ENCODE data around the gene GTF2E1.
"Not testable (repeated sequence)": the region's sequence is repeated elsewhere in the genome, so short reads cannot be mapped to it uniquely, and the experiment has no call there.

Gene GTF2E1

DNA sequence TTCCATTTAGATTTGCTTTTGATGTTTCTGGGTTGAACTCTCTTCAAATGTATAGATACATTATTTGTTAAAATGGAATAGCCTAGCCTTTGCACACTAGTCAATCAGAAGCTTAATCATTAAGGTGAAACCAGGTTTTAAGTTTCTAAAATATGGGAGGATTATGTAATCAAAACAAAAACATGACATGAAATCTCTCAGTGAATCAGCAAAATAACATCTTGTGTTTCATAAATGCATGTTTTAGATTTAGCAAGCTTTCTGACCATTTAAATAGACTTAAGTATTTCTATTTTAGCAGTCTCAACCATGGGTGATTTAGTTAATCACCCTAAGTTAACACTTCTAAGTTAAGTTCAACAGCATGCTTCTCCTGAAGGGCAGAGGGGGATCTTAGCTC lies 11.3 kb downstream of the GTF2E1 start:
- no peak for DNase-seq (ENCODE audit: low read depth in 3 of 3)

GRCh38 chr3:120756061-120756460 lies 13.5 kb downstream of the GTF2E1 start:
- no peak for DNase-seq (ENCODE audit: low read depth in 3 of 3)

- DNase-seq (ENCODE audit: low read depth in 3 of 3): not testable (repeated sequence)
Observed at GRCh38 chr3:120758551-120758950, 16.0 kb downstream of the GTF2E1 start.

GRCh38 chr3:120762615-120763014 lies 20.1 kb downstream of the GTF2E1 start:
- DNase-seq (ENCODE audit: low read depth in 3 of 3): no peak

GRCh38 chr3:120763601-120764000 lies 21.1 kb downstream of the GTF2E1 start:
- no peak for DNase-seq (ENCODE audit: low read depth in 3 of 3)

DNA sequence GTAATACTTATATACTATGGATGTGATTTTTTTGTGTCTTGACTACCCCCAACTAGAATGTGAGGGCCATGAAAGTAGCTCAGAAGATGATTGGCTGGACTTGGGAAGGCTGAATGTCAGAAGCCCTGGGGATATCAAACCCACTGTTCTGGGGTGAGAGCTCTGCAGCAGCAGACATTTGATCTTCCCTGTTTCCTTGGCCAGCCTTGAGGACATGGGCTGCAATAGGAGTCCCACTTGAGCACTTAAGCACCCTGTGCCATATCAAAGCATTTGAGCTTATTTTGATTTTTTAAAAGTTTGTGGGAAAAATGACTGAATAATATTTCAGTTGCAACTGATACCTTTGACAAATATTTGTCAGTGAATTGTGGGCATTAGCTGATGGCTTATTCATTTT lies 21.7 kb downstream of the GTF2E1 start:
- DNase-seq (ENCODE audit: low read depth in 3 of 3): no peak

- no peak for DNase-seq (ENCODE audit: low read depth in 3 of 3)
Observed at GRCh38 chr3:120765830-120766493, 23.4 kb downstream of the GTF2E1 start.

- no peak for DNase-seq (ENCODE audit: low read depth in 3 of 3)
Observed at GRCh38 chr3:120766576-120766975, 24.0 kb downstream of the GTF2E1 start.

GRCh38 chr3:120767106-120767505 lies 24.6 kb downstream of the GTF2E1 start:
- DNase-seq (ENCODE audit: low read depth in 3 of 3): no peak

- DNase-seq (ENCODE audit: low read depth in 3 of 3): no peak
Observed at GRCh38 chr3:120769436-120769835, 26.9 kb downstream of the GTF2E1 start.

- DNase-seq (ENCODE audit: low read depth in 3 of 3): no peak
Observed at GRCh38 chr3:120770891-120771290, 28.3 kb downstream of the GTF2E1 start.

DNA sequence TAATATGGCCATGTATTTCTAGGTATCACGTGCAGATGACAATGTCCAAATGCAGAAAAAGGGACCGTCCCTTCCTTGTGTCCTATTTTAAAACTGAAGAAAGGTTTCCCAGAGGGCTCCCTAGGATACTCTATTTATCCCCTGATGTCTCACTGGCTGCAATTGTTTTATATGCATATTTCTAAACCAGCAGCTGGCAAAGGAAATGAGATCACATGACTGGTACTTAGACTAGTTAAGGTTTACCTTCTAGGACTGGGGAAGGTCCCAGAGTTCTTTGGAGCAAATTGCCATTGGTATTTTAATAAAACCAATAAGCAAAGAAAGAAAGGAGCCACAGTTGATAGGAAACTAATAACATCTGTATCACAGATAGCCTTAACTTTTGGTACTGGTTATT lies 29.5 kb downstream of the GTF2E1 start:
- DNase-seq (ENCODE audit: low read depth in 3 of 3): no peak

- DNase-seq (ENCODE audit: low read depth in 3 of 3): no peak
Observed at GRCh38 chr3:120773932-120774331, 31.4 kb downstream of the GTF2E1 start.

- DNase-seq (ENCODE audit: low read depth in 3 of 3): no peak
Observed at GRCh38 chr3:120775411-120775810, 32.9 kb downstream of the GTF2E1 start.

- no peak for DNase-seq (ENCODE audit: low read depth in 3 of 3)
Observed at GRCh38 chr3:120778776-120779175, 36.2 kb downstream of the GTF2E1 start.

GRCh38 chr3:120780977-120781376 lies 38.4 kb downstream of the GTF2E1 start:
- DNase-seq (ENCODE audit: low read depth in 3 of 3): no peak

GRCh38 chr3:120785832-120786231 lies 43.3 kb downstream of the GTF2E1 start:
- DNase-seq (ENCODE audit: low read depth in 3 of 3): not testable (repeated sequence)

- DNase-seq (ENCODE audit: low read depth in 3 of 3): no peak
Observed at GRCh38 chr3:120791010-120791409, 48.5 kb downstream of the GTF2E1 start.

DNA sequence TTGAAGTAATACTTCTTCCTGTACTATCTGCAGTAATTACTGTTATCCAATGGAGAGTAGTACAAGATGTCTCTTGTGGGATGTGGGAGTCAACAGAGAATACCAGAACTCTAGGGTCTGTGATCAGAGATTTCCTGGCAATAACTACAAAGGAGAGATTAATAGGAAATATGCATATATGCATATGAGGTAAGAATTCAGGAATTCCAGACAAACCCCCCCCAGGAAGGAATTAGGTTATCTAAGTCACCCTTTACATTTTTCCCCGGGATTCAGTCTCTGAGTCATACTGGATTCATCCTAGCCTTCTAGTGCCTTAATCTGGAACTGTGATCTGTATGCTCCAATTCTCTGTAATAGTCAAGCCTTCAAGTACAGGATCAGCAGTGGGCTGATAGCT lies 49.4 kb downstream of the GTF2E1 start:
- DNase-seq (ENCODE audit: low read depth in 3 of 3): no peak

- no peak for DNase-seq (ENCODE audit: low read depth in 3 of 3)
Observed at GRCh38 chr3:120793601-120794000, 51.1 kb downstream of the GTF2E1 start.

- peak; percentile 63 to 78 (median 66) for DNase-seq (ENCODE audit: low read depth in 3 of 3)
Observed at GRCh38 chr3:120795017-120795648, 52.6 kb downstream of the GTF2E1 start.

- DNase-seq (ENCODE audit: low read depth in 3 of 3): no peak
Observed at GRCh38 chr3:120795959-120796358, 53.4 kb downstream of the GTF2E1 start.

GRCh38 chr3:120796976-120797375 lies 54.4 kb downstream of the GTF2E1 start:
- no peak for DNase-seq (ENCODE audit: low read depth in 3 of 3)

DNA sequence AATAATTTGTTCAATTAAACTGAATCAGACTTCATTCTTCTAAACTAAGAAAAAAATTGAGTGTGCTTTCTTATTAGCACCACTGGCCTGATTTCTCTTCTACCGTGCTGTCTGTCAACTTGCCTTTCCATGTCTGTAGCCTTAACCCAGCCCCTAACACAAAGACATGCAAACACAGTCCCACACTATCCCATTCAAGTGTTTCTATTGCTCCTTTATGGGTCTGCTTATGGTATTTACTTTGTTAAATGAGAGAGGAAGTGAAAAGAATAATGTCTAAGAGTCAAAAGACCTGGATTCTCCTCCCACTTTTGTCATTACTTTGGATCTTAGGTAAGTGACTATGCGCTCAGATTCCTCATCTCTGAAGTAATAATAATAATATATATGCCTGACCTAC lies 55.3 kb downstream of the GTF2E1 start:
- no peak for DNase-seq (ENCODE audit: low read depth in 3 of 3)

Measured in stimulated activated CD4-positive, alpha-beta T cell treated with anti-CD3 and anti-CD28 coated beads, TNF-alpha, amount 100 ng/mL, for 24 hours (primary cell).